ENCODE data around the gene GABARAPL1.

GRCh38 chr12:10272467-10272866 lies 59.8 kb downstream of the GABARAPL1 start:
- TF ChIP-seq CTCF (IDR thresholded peaks at IDR 0.05; ENCODE audit: low read length): no peak
- no peak for TF ChIP-seq EZH2 (IDR thresholded peaks at IDR 0.05; ENCODE audit: borderline replicate concordance, low read length)

All from OCI-LY1 (cell line).